H1 (cell line): ENCODE measurements around the gene KAT8. TPM values are rescaled to one million over a fixed set of nuclear protein-coding genes. Genes with fewer than 3 reads are reported as not detected.
A peak's percentile ranks its signal among the peaks of the same experiment; 100 is the strongest.

Experiments used
- CTCF ChIA-PET: fragments of 300-600 bp; sonication (Branson Sonifier 250); formaldehyde crosslinking; loops from one replicate; lab custom pipeline; 2021; ENCODE audit not compliant: partially characterized antibody; lab: Charles Lee
- POLR2A ChIA-PET: fragments of 300-600 bp; sonication (Branson Sonifier 250); formaldehyde crosslinking; loops from one replicate; lab custom pipeline; 2021; ENCODE audit warnings: inconsistent platforms; ENCODE audit not compliant: partially characterized antibody; lab: Charles Lee
- DNase-seq, 2 experiments: peaks; one replicate each; pipeline versions ENCODE4 v3.0.0 to v3.0.0-alpha.2; 2010 to 2022; ENCODE audit warnings: low spot score in 2 of 2, low read depth in 1 of 2, mixed read lengths in 1 of 2
- FAIRE-seq: peaks from 2 replicates; lab custom pipeline; 2011; peaks lifted over from hg19 to GRCh38; lab: Jason Lieb, UNC
- H2AFZ ChIP-seq: 2 replicates; pipeline ENCODE4 v1.8.1; 2012; ENCODE audit warnings: low read length, inconsistent platforms
- H2AK5ac ChIP-seq: 2 replicates; pipeline ENCODE4 v1.6.1; 2013; ENCODE audit warnings: low read depth, low read length
- H2BK120ac ChIP-seq: replicated peaks from 2 replicates; pipeline ENCODE3; 2013; ENCODE audit warnings: low read depth, low read length, inconsistent platforms
- H2BK12ac ChIP-seq: 2 replicates; pipeline ENCODE4 v1.6.1; 2013; ENCODE audit warnings: low read depth, low read length
- H2BK15ac ChIP-seq: 2 replicates; pipeline ENCODE4 v1.6.1; 2013; ENCODE audit warnings: low read length
- H2BK20ac ChIP-seq: 2 replicates; pipeline ENCODE4 v1.6.1; 2013; ENCODE audit warnings: low read length
- H2BK5ac ChIP-seq: 2 replicates; pipeline ENCODE4 v1.6.1; 2013; ENCODE audit warnings: low read depth, low read length
- H3K14ac ChIP-seq: 2 replicates; pipeline ENCODE4 v1.6.1; 2013; ENCODE audit warnings: inconsistent platforms; ENCODE audit not compliant: insufficient read length
- H3K18ac ChIP-seq: 2 replicates; pipeline ENCODE4 v1.6.1; 2013; ENCODE audit warnings: low read length; ENCODE audit errors: extremely low read depth
- H3K23ac ChIP-seq: 2 replicates; pipeline ENCODE4 v1.6.1; 2013; ENCODE audit warnings: inconsistent platforms; ENCODE audit not compliant: insufficient read length
- H3K23me2 ChIP-seq: 2 replicates; pipeline ENCODE4 v1.6.1; 2013; ENCODE audit warnings: low read depth, low read length
- H3K27ac ChIP-seq: 2 replicates; pipeline ENCODE4 v1.6.1; 2011; ENCODE audit warnings: low read depth, low read length, inconsistent platforms
- H3K27me3 ChIP-seq, 4 experiments: replicated peaks in 1 of 4; 1 replicate in 1 of 4; 2 replicates in 3 of 4; pipeline versions ENCODE4 v1.6.1 to v1.8.1; 2011 to 2013; ENCODE audit warnings: low read length in 3 of 4, mild to moderate bottlenecking in 3 of 4, inconsistent platforms in 2 of 4, mixed read lengths in 2 of 4, moderate library complexity in 1 of 4; ENCODE audit not compliant: control insufficient read depth in 3 of 4, insufficient read depth in 3 of 4; ENCODE audit errors: extremely low read depth in 1 of 4
- H3K36me3 ChIP-seq, 4 experiments: 2 replicates each; pipeline versions ENCODE4 v1.6.1 to v1.8.1; 2011 to 2013; ENCODE audit warnings: mild to moderate bottlenecking in 4 of 4, low read length in 3 of 4, moderate library complexity in 2 of 4, control low read depth in 1 of 4, inconsistent platforms in 1 of 4; ENCODE audit not compliant: insufficient read depth in 4 of 4, control insufficient read depth in 2 of 4
- H3K4ac ChIP-seq: replicated peaks from 2 replicates; pipeline ENCODE3; 2013; ENCODE audit warnings: low read length, low read depth, mixed read lengths, inconsistent platforms; ENCODE audit not compliant: insufficient read length
- H3K4me1 ChIP-seq, 4 experiments: replicated peaks in 1 of 4; 1 replicate in 1 of 4; 2 replicates in 3 of 4; pipeline versions ENCODE4 v1.6.1 to v1.8.1; 2011 to 2013; ENCODE audit warnings: low read length in 3 of 4, inconsistent platforms in 2 of 4, mixed read lengths in 1 of 4; ENCODE audit not compliant: insufficient read depth in 4 of 4, control insufficient read depth in 3 of 4
- H3K4me2 ChIP-seq, 2 experiments: 2 replicates each; pipeline versions ENCODE4 v1.6.1 to v1.8.1; 2011 to 2013; ENCODE audit warnings: low read depth in 2 of 2, low read length in 2 of 2, control low read depth in 1 of 2, inconsistent platforms in 1 of 2, mild to moderate bottlenecking in 1 of 2; ENCODE audit not compliant: insufficient read depth in 1 of 2
- H3K4me3 ChIP-seq, 4 experiments: fragments of 200-600, 300-600 bp in 1 of 4; sonication (generic), shearing (Covaris generic), sonication (Bioruptor Twin) in 1 of 4; 2 replicates each; pipeline versions ENCODE4 v1.5.1 to v1.8.1; 2011 to 2016; ENCODE audit warnings: low read length in 4 of 4, low read depth in 3 of 4, control low read depth in 2 of 4, inconsistent platforms in 2 of 4, mild to moderate bottlenecking in 2 of 4, mixed read lengths in 1 of 4, moderate library complexity in 1 of 4; ENCODE audit not compliant: insufficient read depth in 2 of 4; ENCODE audit errors: extremely low read depth in 1 of 4
- H3K56ac ChIP-seq: replicated peaks from 2 replicates; pipeline ENCODE3; 2013; ENCODE audit warnings: low read depth, mild to moderate bottlenecking, mixed read lengths, low read length, inconsistent platforms; ENCODE audit not compliant: insufficient read length
- H3K79me1 ChIP-seq: 2 replicates; pipeline ENCODE4 v1.6.1; 2013; ENCODE audit warnings: low read depth, low read length, control low read depth
- H3K79me2 ChIP-seq, 2 experiments: 2 replicates each; pipeline versions ENCODE4 v1.6.1 to v1.8.1; 2012 to 2013; ENCODE audit warnings: low read length in 2 of 2, mild to moderate bottlenecking in 2 of 2, inconsistent platforms in 1 of 2; ENCODE audit not compliant: insufficient read depth in 2 of 2, control insufficient read depth in 1 of 2
- H3K9ac ChIP-seq, 4 experiments: replicated peaks in 1 of 4; 1 replicate in 1 of 4; 2 replicates in 3 of 4; pipeline versions ENCODE4 v1.6.1 to v1.8.1; 2011 to 2013; ENCODE audit warnings: low read depth in 3 of 4, low read length in 3 of 4, control low read depth in 2 of 4, mild to moderate bottlenecking in 2 of 4, moderate library complexity in 2 of 4, inconsistent platforms in 1 of 4; ENCODE audit errors: extremely low read depth in 1 of 4
- H3K9me3 ChIP-seq, 2 experiments: 2 replicates each; pipeline versions ENCODE4 v1.6.1 to v1.8.1; 2012 to 2013; ENCODE audit warnings: mild to moderate bottlenecking in 2 of 2, moderate library complexity in 2 of 2, control low read depth in 1 of 2, inconsistent platforms in 1 of 2, low read depth in 1 of 2, low read length in 1 of 2, mixed read lengths in 1 of 2; ENCODE audit not compliant: insufficient read depth in 2 of 2
- H4K20me1 ChIP-seq, 2 experiments: replicated peaks in 1 of 2; 2 replicates each; pipeline versions ENCODE3 to v1.8.1; 2011 to 2013; ENCODE audit warnings: inconsistent platforms in 2 of 2, low read length in 2 of 2, mild to moderate bottlenecking in 1 of 2; ENCODE audit not compliant: insufficient read depth in 2 of 2, control insufficient read depth in 1 of 2
- H4K5ac ChIP-seq: 2 replicates; pipeline ENCODE4 v1.6.1; 2013; ENCODE audit warnings: low read length, low read depth, mixed read lengths, inconsistent platforms; ENCODE audit not compliant: insufficient read length
- H4K8ac ChIP-seq: 2 replicates; pipeline ENCODE4 v1.8.0; 2013; ENCODE audit warnings: mild to moderate bottlenecking, moderate library complexity, low read length, inconsistent platforms; ENCODE audit not compliant: insufficient read depth; ENCODE audit errors: extremely low read depth
- H4K91ac ChIP-seq: replicated peaks from 2 replicates; pipeline ENCODE3; 2013; ENCODE audit warnings: low read length, mixed read lengths, inconsistent platforms; ENCODE audit not compliant: insufficient read length
- TEAD4 ChIP-seq: IDR thresholded peaks from 2 replicates; pipeline ENCODE4 v1.6.1; 2012; ENCODE audit warnings: low read depth, low read length, inconsistent platforms, mixed read lengths
- WGBS, 2 experiments: shearing (Covaris generic) in 1 of 2; methylation state at CpG; one replicate each; pipeline versions ENCODE4 v1.1.6 to v1.1.7; 2013 to 2015; ENCODE audit warnings: low lambda C conversion rate in 2 of 2, mixed read lengths in 2 of 2, inconsistent platforms in 1 of 2, low coverage in 1 of 2, missing lambda C conversion rate in 1 of 2; ENCODE audit not compliant: insufficient replicate concordance in 2 of 2, insufficient coverage in 1 of 2, insufficient read length in 1 of 2; ENCODE audit errors: extremely low coverage in 1 of 2, missing lambda C conversion rate in 1 of 2; 5-methylcytosine and 5-hydroxymethylcytosine counted together
- polyA plus RNA-seq, 7 experiments: library from polyadenylated mRNA; depleted of rRNA in 3 of 7; stranded (reverse) in 5 of 7; unstranded in 2 of 7; fragments of >200 nt in 5 of 7; fragments of 200-250 nt in 2 of 7; gene quantifications; 1 replicate in 5 of 7; 2 replicates in 1 of 7; 4 replicates in 1 of 7; pipeline versions ENCODE4 v1.2.1 to v1.2.3, GENCODE V29; 2011 to 2013; ENCODE audit warnings: missing spikeins in 2 of 7, mixed read lengths in 2 of 7
- total RNA-seq: library from RNA; stranded (reverse); fragmentation: NEBNext Ultra II Directional; extraction: Animal tissue kit (Norgen Biotek cat#: 25700); gene quantifications from 2 replicates; pipeline ENCODE4 v1.2.1, GENCODE V29; 2021

The KAT8 gene
- total and polyA plus RNA-seq, 2 of the 8 experiments (the other 6 are each of a cell fraction or from before 2014, with no cell fraction given): 52.6 to 61.6 TPM

- POLR2A ChIA-PET: interaction anchor here (0.9 to 34.9 kb wide), 15 partner anchors 2 to 326 kb away, joined by 3 to 713 read pairs (median 5); partner anchors contain the start of genes BCKDK, FUS, KAT8 and PRSS36
- WGBS, 2 experiments: 46% methylated on average over 5 of the region's 5 CpGs; no CpG with 5 or more reads in 1 of the 2 experiments
Measured at GRCh38 chr16:31134091-31134571, 16.7 kb downstream of the KAT8 start.

More at GRCh38 chr16:31134091-31134571, 16.7 kb downstream of the KAT8 start:
- Histone ChIP-seq H2BK120ac (no peak overlapping the region), H3K23me2 (peaks cover 16% of the 10 kb centered on the region), H3K23ac (no peak overlapping the region), H3K18ac (peak overlapping the region; percentile 99; the same call in 1 of the 2 replicates), H2BK15ac (no peak overlapping the region), H4K8ac (no peak overlapping the region), H4K91ac (no peak overlapping the region), H3K79me2 (peaks cover 0 to 19% of the 10 kb centered on the region in 2 experiments; a peak in 2 of 4 replicates), H2BK12ac (peak overlapping the region; percentile 100; the same call in 1 of the 2 replicates), H2AK5ac (0 out of 2 replicates have a peak overlapping the region, but pooled peaks have one; percentile 3), H3K4me3 (peak overlapping the region; percentile 65 to 87 (median 81)), H2AFZ (no peak overlapping the region), H3K9ac (peak overlapping the region in 2 of 4 experiments; percentile 2 to 35; a peak in 3 of 7 replicates), H3K79me1 (peaks cover 9% of the 10 kb centered on the region), H3K14ac (no peak overlapping the region), H4K20me1 (peaks cover 6 to 7% of the 10 kb centered on the region in 2 experiments)
- no peak for FAIRE-seq
- TF ChIP-seq TEAD4: no peak
- TF ChIP-seq, all 59 proteins: peak for 0
- Histone ChIP-seq H3K9me3 (no peaks in the 10 kb centered on the region), H4K5ac (peak overlapping the region; percentile 18), H3K4me2 (peak overlapping the region; percentile 83 to 98), H2BK5ac (peak overlapping the region; percentile 97), H3K56ac (peak overlapping the region; percentile 20), H2BK20ac (no peak overlapping the region), H3K4ac (no peak overlapping the region), H3K36me3 (peaks cover 12 to 27% (median 15%) of the 10 kb centered on the region in 4 experiments), H3K27me3 (no peaks in the 10 kb centered on the region), H3K27ac (peak overlapping the region; percentile 58), H3K4me1 (peaks cover 5 to 49% (median 41%) of the 10 kb centered on the region in 4 experiments)
- CTCF ChIA-PET: interaction anchor here (1.0 to 2.2 kb wide), 4 partner anchors 9 to 149 kb away, joined by 3 to 8 read pairs (median 6); partner anchors contain the start of gene HSD3B7
- no peak for DNase-seq
